OCI-LY1 (cell line): ENCODE data around the gene IQSEC1.

Experiments used
- H2AFZ ChIP-seq: fragments of 200-600 bp; sonication (generic), shearing (Covaris generic); 2 replicates; pipeline ENCODE4 v1.6.0; 2014; ENCODE audit warnings: antibody characterized with exemption, mild to moderate bottlenecking, low read length
- H3F3A ChIP-seq: fragments of 200-600 bp; sonication (generic), shearing (Covaris generic); 2 replicates; pipeline ENCODE4 v1.6.0; 2014; ENCODE audit warnings: mild to moderate bottlenecking, antibody characterized with exemption, low read length, moderate library complexity; ENCODE audit not compliant: insufficient read depth
- H3K27ac ChIP-seq: fragments of 200-600 bp; sonication (generic); 2 replicates; pipeline ENCODE4 v1.5.1; 2014; ENCODE audit warnings: low read length, mixed run types, mild to moderate bottlenecking, low read depth; ENCODE audit not compliant: poor library complexity, severe bottlenecking
- H3K27me3 ChIP-seq: fragments of 200-600 bp; sonication (generic); 2 replicates; pipeline ENCODE4 v1.6.0; 2014; ENCODE audit warnings: antibody characterized with exemption, mild to moderate bottlenecking, low read length, moderate library complexity; ENCODE audit not compliant: insufficient read depth
- H3K36me3 ChIP-seq: fragments of 200-600 bp; sonication (generic); 2 replicates; pipeline ENCODE4 v1.6.1; 2014; ENCODE audit warnings: mild to moderate bottlenecking, antibody characterized with exemption, low read length, moderate library complexity, mixed read lengths; ENCODE audit not compliant: insufficient read depth
- H3K4me1 ChIP-seq: fragments of 200-600 bp; sonication (generic); 2 replicates; pipeline ENCODE4 v1.5.1; 2014; ENCODE audit warnings: mild to moderate bottlenecking, low read length, moderate library complexity; ENCODE audit not compliant: insufficient read depth, severe bottlenecking
- H3K4me2 ChIP-seq: fragments of 200-600 bp; sonication (generic), shearing (Covaris generic); 2 replicates; pipeline ENCODE4 v1.6.1; 2014; ENCODE audit warnings: low read length
- H3K4me3 ChIP-seq: fragments of 200-600 bp; sonication (generic); 2 replicates; pipeline ENCODE4 v1.5.1; 2014; ENCODE audit warnings: low read length, low read depth, mild to moderate bottlenecking, mixed read lengths; ENCODE audit not compliant: poor library complexity, severe bottlenecking
- H3K79me2 ChIP-seq: fragments of 200-600 bp; shearing (Covaris generic); 2 replicates; pipeline ENCODE4 v1.6.1; 2016; ENCODE audit warnings: mixed run types, low read length, mixed read lengths; ENCODE audit not compliant: insufficient read depth
- H3K9ac ChIP-seq: fragments of 200-600 bp; sonication (generic), shearing (Covaris generic); 2 replicates; pipeline ENCODE4 v1.6.1; 2014; ENCODE audit warnings: mild to moderate bottlenecking, low read length, mixed read lengths
- H3K9me2 ChIP-seq: fragments of 200-600 bp; sonication (generic), shearing (Covaris generic); 2 replicates; pipeline ENCODE4 v1.6.1; 2014; ENCODE audit warnings: low read depth, mild to moderate bottlenecking, low read length, mixed read lengths
- H3K9me3 ChIP-seq: fragments of 200-600 bp; shearing (Covaris generic); 2 replicates; pipeline ENCODE4 v1.6.1; 2014; ENCODE audit warnings: low read length, mixed read lengths
- H4K20me1 ChIP-seq: fragments of 200-600 bp; sonication (generic), shearing (Covaris generic); 2 replicates; pipeline ENCODE4 v1.6.0; 2016; ENCODE audit warnings: mild to moderate bottlenecking, low read length; ENCODE audit not compliant: insufficient read depth
- EZH2 ChIP-seq: fragments of 200-600 bp; sonication (generic), shearing (Covaris generic); IDR thresholded peaks from 2 replicates; pipeline ENCODE4 v1.8.0; 2017; ENCODE audit warnings: borderline replicate concordance, mixed run types, mild to moderate bottlenecking, antibody characterized with exemption, low read length, moderate library complexity, mixed read lengths
- TF ChIP-seq, protein P1 (sequence below): fragments of 200-600 bp; sonication (generic), shearing (Covaris generic); IDR thresholded peaks from 2 replicates; pipeline ENCODE4 v1.5.1; 2017; ENCODE audit warnings: mild to moderate bottlenecking, antibody characterized with exemption, low read length, moderate library complexity, mixed read lengths

The IQSEC1 gene

DNA sequence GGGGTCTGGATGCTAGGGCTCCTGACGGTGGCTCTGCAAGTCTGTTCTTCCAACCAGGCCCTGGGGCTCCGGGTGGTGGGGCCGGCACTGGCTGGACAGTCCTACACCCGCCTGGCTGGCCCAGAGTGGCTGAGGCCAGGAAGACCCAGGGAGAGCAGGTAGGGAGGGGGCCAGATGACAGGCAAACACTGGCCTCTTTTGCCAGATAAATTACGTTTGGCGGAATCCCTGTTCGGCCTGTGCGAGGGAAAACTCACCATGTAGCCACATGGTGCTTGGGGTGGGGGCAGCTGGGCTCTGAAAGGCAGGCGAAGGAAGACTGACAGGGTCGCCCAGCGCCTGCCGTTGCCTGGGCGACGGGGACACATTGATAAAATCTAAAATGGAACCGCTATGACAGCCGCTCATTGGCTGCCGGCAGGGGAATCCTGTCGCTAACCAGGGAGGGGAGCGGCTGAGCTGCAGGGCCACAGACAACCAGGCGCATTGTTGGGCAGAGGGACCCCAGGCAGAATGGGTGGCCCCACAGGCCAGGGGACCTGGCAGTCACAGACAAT, 30.4 kb downstream of the IQSEC1 start:
- no peak overlapping the region for H3K4me2 ChIP-seq
- peaks cover 12% of the 10 kb centered on the region for H3K27me3 ChIP-seq
- TF ChIP-seq, protein P1, sequence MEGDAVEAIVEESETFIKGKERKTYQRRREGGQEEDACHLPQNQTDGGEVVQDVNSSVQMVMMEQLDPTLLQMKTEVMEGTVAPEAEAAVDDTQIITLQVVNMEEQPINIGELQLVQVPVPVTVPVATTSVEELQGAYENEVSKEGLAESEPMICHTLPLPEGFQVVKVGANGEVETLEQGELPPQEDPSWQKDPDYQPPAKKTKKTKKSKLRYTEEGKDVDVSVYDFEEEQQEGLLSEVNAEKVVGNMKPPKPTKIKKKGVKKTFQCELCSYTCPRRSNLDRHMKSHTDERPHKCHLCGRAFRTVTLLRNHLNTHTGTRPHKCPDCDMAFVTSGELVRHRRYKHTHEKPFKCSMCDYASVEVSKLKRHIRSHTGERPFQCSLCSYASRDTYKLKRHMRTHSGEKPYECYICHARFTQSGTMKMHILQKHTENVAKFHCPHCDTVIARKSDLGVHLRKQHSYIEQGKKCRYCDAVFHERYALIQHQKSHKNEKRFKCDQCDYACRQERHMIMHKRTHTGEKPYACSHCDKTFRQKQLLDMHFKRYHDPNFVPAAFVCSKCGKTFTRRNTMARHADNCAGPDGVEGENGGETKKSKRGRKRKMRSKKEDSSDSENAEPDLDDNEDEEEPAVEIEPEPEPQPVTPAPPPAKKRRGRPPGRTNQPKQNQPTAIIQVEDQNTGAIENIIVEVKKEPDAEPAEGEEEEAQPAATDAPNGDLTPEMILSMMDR, result no peak
- no peak for TF ChIP-seq EZH2
- H3K4me1 ChIP-seq, result peaks cover 17% of the 10 kb centered on the region
- no peak overlapping the region for H3K27ac ChIP-seq
- H3K9me3 ChIP-seq, result no peaks in the 10 kb centered on the region
- H3K36me3 ChIP-seq, result no peaks in the 10 kb centered on the region
- H3F3A ChIP-seq, result no peaks in the 10 kb centered on the region
- H3K4me3 ChIP-seq, result no peak overlapping the region
- H2AFZ ChIP-seq, result no peak overlapping the region
- no peaks in the 10 kb centered on the region for H4K20me1 ChIP-seq
- no peaks in the 10 kb centered on the region for H3K9me2 ChIP-seq
- H3K79me2 ChIP-seq, result no peaks in the 10 kb centered on the region
- no peak overlapping the region for H3K9ac ChIP-seq

DNA sequence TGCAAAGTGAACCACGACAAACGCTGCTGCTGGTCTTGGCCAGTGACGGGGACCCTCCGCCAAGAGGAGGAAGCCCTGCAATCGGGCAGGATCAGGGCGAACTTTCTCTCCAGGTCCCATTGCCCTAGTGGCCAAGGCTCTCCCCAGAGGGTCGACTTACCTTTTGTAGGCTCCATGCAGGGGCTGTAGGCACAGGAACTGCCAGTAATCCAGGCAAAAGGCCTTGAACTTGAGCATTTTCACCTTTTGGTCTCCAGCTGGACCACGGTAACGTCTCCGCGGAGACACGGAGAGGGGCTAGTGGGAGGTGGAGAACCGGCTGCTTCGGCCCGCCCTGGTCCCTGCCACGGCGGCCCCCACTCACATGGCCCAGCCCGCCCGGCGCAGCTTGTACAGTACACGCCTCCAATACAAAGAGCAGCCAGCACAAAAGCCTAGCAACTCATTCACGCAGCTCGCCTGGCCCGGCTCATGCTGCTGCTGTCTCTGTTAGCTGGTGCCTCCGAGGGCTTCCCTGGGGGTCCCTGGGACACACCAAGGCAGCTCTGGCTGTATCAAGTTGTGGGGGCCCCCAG, 31.0 kb downstream of the IQSEC1 start:
- H3K9ac ChIP-seq, result no peak overlapping the region
- H4K20me1 ChIP-seq, result no peaks in the 10 kb centered on the region
- H3K27ac ChIP-seq, result no peak overlapping the region
- no peaks in the 10 kb centered on the region for H3K36me3 ChIP-seq
- peaks cover 15% of the 10 kb centered on the region for H3K27me3 ChIP-seq
- H3K4me2 ChIP-seq, result no peak overlapping the region
- H2AFZ ChIP-seq, result no peak overlapping the region
- no peaks in the 10 kb centered on the region for H3K9me3 ChIP-seq
- peaks cover 14% of the 10 kb centered on the region for H3K4me1 ChIP-seq
- no peaks in the 10 kb centered on the region for H3F3A ChIP-seq
- no peak overlapping the region for H3K4me3 ChIP-seq
- no peak for TF ChIP-seq EZH2
- TF ChIP-seq, protein P1, result no peak
- no peaks in the 10 kb centered on the region for H3K9me2 ChIP-seq
- no peaks in the 10 kb centered on the region for H3K79me2 ChIP-seq

DNA sequence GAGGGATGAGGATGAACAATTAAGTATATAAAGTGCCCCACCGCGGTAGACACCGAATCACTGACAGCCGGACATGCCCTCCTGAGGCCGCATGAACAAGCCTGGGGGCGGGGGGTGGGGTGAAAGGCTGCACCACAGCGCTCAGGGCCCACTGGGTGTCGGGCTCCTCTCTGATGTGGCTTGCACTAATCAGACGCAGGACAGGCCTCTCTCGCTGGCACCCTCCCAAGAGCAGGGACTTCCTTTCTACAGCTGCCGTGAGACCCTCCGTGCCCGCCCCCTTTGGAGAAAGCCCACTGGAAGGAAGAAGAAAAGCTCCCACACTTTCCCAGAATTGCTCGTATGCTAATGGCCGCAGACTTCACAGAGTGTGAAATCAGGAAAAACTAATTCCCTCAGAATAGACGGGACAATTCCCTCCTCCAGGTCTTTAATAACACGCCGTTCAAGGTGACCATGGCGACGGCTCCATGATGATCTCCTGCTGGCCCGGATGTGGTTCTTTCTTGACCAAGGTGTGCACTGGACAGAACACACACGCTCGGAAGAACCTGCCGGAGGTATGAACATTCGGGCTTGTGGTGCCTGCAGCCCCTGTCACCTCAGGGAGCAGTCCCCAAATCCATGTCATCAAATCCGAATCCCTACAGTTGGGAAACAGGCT, 32.0 kb downstream of the IQSEC1 start:
- H4K20me1 ChIP-seq, result no peaks in the 10 kb centered on the region

More for the DNA sequence above, 32.0 kb downstream of the IQSEC1 start:
- Histone ChIP-seq H3K27ac (no peak overlapping the region), H3K9me2 (no peaks in the 10 kb centered on the region), H3K4me2 (no peak overlapping the region), H3K4me3 (no peak overlapping the region), H3K4me1 (peaks cover 4% of the 10 kb centered on the region), H2AFZ (no peak overlapping the region), H3K36me3 (no peaks in the 10 kb centered on the region), H3K79me2 (no peaks in the 10 kb centered on the region), H3K9ac (no peak overlapping the region), H3K27me3 (peaks cover 19% of the 10 kb centered on the region), H3K9me3 (no peaks in the 10 kb centered on the region), H3F3A (no peaks in the 10 kb centered on the region)
- TF ChIP-seq EZH2, result no peak
- TF ChIP-seq, protein P1, result no peak
